IMR-90 (cell line): ENCODE data around the gene FKBP6. TPM values are rescaled to one million over a fixed set of nuclear protein-coding genes. Genes with fewer than 3 reads are reported as not detected.

Experiments
- ATAC-seq: fragments of 200-7000 bp; cut with Tn5 transposase; 2 replicates; pipeline ENCODE4 v1.9.1; 2020; ENCODE audit warnings: low read depth, mild to moderate bottlenecking, moderate library complexity
- BruUV-seq: library from RNA; stranded (reverse); fragments of 400-500 nt; replicated peaks from 2 replicates; lab custom pipeline; 2021; lab: Mats Ljungman, UMichigan
- CTCF ChIA-PET: fragments of 300-600 bp; formaldehyde crosslinking; extraction: SDS; loops from one replicate; lab custom pipeline; 2021; ENCODE audit warnings: antibody characterized with exemption; lab: Yijun Ruan, JAX
- POLR2A ChIA-PET: fragments of 300-600 bp; sonication (Branson Sonifier 250); formaldehyde crosslinking; loops from one replicate; lab custom pipeline; 2022; ENCODE audit warnings: antibody characterized with exemption; ENCODE audit not compliant: unreplicated experiment; lab: Charles Lee
- DNase-seq: peaks from one replicate; pipeline ENCODE4 v3.0.0; 2013
- H2AFZ ChIP-seq: replicated peaks from 2 replicates; pipeline ENCODE3; 2013; ENCODE audit warnings: low read length, mild to moderate bottlenecking; ENCODE audit not compliant: poor library complexity
- H2AK5ac ChIP-seq: 2 replicates; pipeline ENCODE4 v1.6.1; 2013; ENCODE audit warnings: low read depth, low read length, inconsistent platforms
- H2AK9ac ChIP-seq: replicated peaks from 2 replicates; pipeline ENCODE3; 2013; ENCODE audit warnings: mild to moderate bottlenecking, low read depth, low read length, moderate library complexity; ENCODE audit not compliant: poor library complexity
- H2BK120ac ChIP-seq: 2 replicates; pipeline ENCODE4 v1.6.1; 2013; ENCODE audit warnings: low read depth, low read length, inconsistent platforms
- H2BK15ac ChIP-seq: 3 replicates; pipeline ENCODE4 v1.6.1; 2013; ENCODE audit warnings: low read depth, low read length, inconsistent platforms
- H2BK20ac ChIP-seq: 2 replicates; pipeline ENCODE4 v1.6.1; 2013; ENCODE audit warnings: low read depth, mild to moderate bottlenecking, inconsistent platforms, low read length, moderate library complexity
- H2BK5ac ChIP-seq: 2 replicates; pipeline ENCODE4 v1.6.1; 2013; ENCODE audit warnings: mild to moderate bottlenecking, low read depth, low read length, inconsistent platforms; ENCODE audit not compliant: poor library complexity, severe bottlenecking
- H3K14ac ChIP-seq: replicated peaks from 2 replicates; pipeline ENCODE4 v1.6.1; 2013; ENCODE audit warnings: low read depth, low read length, inconsistent platforms
- H3K18ac ChIP-seq: 2 replicates; pipeline ENCODE4 v1.6.1; 2013; ENCODE audit warnings: low read depth, low read length, control low read depth
- H3K23ac ChIP-seq: 2 replicates; pipeline ENCODE4 v1.6.1; 2013; ENCODE audit warnings: low read depth, low read length, inconsistent platforms
- H3K27ac ChIP-seq: 2 replicates; pipeline ENCODE4 v1.5.1; 2013; ENCODE audit warnings: mild to moderate bottlenecking, control low read depth, low read length; ENCODE audit not compliant: insufficient read depth
- H3K27me3 ChIP-seq: 2 replicates; pipeline ENCODE4 v1.6.1; 2013; ENCODE audit warnings: low read length; ENCODE audit not compliant: control insufficient read depth, insufficient read depth
- H3K36me3 ChIP-seq: 2 replicates; pipeline ENCODE4 v1.6.1; 2013; ENCODE audit warnings: low read length, mixed read lengths; ENCODE audit not compliant: control insufficient read depth, insufficient read depth
- H3K4ac ChIP-seq: 2 replicates; pipeline ENCODE4 v1.6.1; 2013; ENCODE audit warnings: low read depth, low read length, inconsistent platforms
- H3K4me1 ChIP-seq: 2 replicates; pipeline ENCODE4 v1.6.1; 2013; ENCODE audit warnings: low read length, mixed read lengths; ENCODE audit not compliant: control insufficient read depth, insufficient read depth
- H3K4me2 ChIP-seq: 2 replicates; pipeline ENCODE4 v1.6.1; 2013; ENCODE audit warnings: low read depth, mild to moderate bottlenecking, control low read depth, low read length, moderate library complexity
- H3K4me3 ChIP-seq: 2 replicates; pipeline ENCODE4 v1.5.1; 2013; ENCODE audit warnings: low read depth, mild to moderate bottlenecking, control low read depth, low read length, moderate library complexity; ENCODE audit not compliant: insufficient read depth
- H3K56ac ChIP-seq: 2 replicates; pipeline ENCODE4 v1.6.1; 2013; ENCODE audit warnings: low read length, inconsistent platforms; ENCODE audit not compliant: insufficient read depth; ENCODE audit errors: extremely low read depth
- H3K79me1 ChIP-seq, 2 experiments: 2 replicates each; pipeline ENCODE4 v1.6.1; 2013; ENCODE audit warnings: low read length in 2 of 2, inconsistent platforms in 1 of 2, low read depth in 1 of 2
- H3K9ac ChIP-seq: 2 replicates; pipeline ENCODE4 v1.6.1; 2013; ENCODE audit warnings: low read depth, low read length, control low read depth
- H3K9me1 ChIP-seq: 2 replicates; pipeline ENCODE4 v1.6.1; 2013; ENCODE audit warnings: low read length, inconsistent platforms; ENCODE audit not compliant: insufficient read depth
- H3K9me3 ChIP-seq: 2 replicates; pipeline ENCODE4 v1.6.1; 2013; ENCODE audit warnings: low read length; ENCODE audit not compliant: control insufficient read depth, insufficient read depth
- H4K20me1 ChIP-seq: 2 replicates; pipeline ENCODE4 v1.6.1; 2013; ENCODE audit warnings: low read length, inconsistent platforms; ENCODE audit not compliant: insufficient read depth
- H4K5ac ChIP-seq: 2 replicates; pipeline ENCODE4 v1.6.1; 2013; ENCODE audit warnings: mild to moderate bottlenecking, low read depth, low read length, control low read depth
- H4K8ac ChIP-seq, 2 experiments: 2 replicates each; pipeline ENCODE4 v1.6.1; 2013; ENCODE audit warnings: low read depth in 2 of 2, low read length in 2 of 2, control low read depth in 1 of 2, inconsistent platforms in 1 of 2
- H4K91ac ChIP-seq: 2 replicates; pipeline ENCODE4 v1.6.1; 2013; ENCODE audit warnings: low read depth, low read length, inconsistent platforms; ENCODE audit not compliant: insufficient read depth
- CEBPB ChIP-seq: IDR thresholded peaks from 2 replicates; pipeline ENCODE4 v1.6.1; 2012; ENCODE audit warnings: low read depth, low read length, improper control_type of control experiment
- MAZ ChIP-seq: IDR thresholded peaks from 2 replicates; pipeline ENCODE4 v1.6.1; 2012; ENCODE audit warnings: low read depth, mild to moderate bottlenecking, low read length, improper control_type of control experiment, moderate library complexity, borderline replicate concordance
- NFE2L2 ChIP-seq: fragments of 150-350 bp; IDR thresholded peaks from 2 replicates; pipeline ENCODE4 v1.6.1; 2016; ENCODE audit warnings: low read depth, mild to moderate bottlenecking, low read length
- POLR2A ChIP-seq: IDR thresholded peaks from 2 replicates; pipeline ENCODE4 v1.6.1; 2012; ENCODE audit warnings: mild to moderate bottlenecking, low read depth, low read length
- RCOR1 ChIP-seq: IDR thresholded peaks from 2 replicates; pipeline ENCODE4 v1.6.1; 2012; ENCODE audit warnings: mild to moderate bottlenecking, low read length, improper control_type of control experiment; ENCODE audit not compliant: insufficient replicate concordance
- WGBS, 2 experiments: methylation state at CpG; one replicate each; pipeline versions ENCODE4 v1.1.5 to v1.1.7; 2013; ENCODE audit warnings: missing lambda C conversion rate in 2 of 2; ENCODE audit not compliant: insufficient read length in 1 of 2; ENCODE audit errors: extremely low coverage in 2 of 2; 5-methylcytosine and 5-hydroxymethylcytosine counted together
- dilution Hi-C: fragments of 300-500 bp; cut with HindIII; formaldehyde crosslinking; loops from one replicate; pipeline ENCODE4 v1.14.3; 2018; ENCODE audit warnings: low sequenced_read_pairs; ENCODE audit not compliant: unreplicated experiment
- in situ Hi-C: fragments of 300-500 bp; cut with MboI; formaldehyde crosslinking; loops from 3 replicates; pipeline ENCODE4 v1.14.3; 2019; ENCODE audit warnings: low sequenced_read_pairs, inconsistent platforms, mixed read lengths
- intact Hi-C: fragments of 100-400 bp; cut with micrococcal nuclease; formaldehyde crosslinking; loops from 2 replicates; pipeline ENCODE4 v1.10.0; 2022
- polyA plus RNA-seq, 3 experiments: library from polyadenylated mRNA; depleted of rRNA; stranded (reverse); fragments of >200 nt; gene quantifications; 2 replicates each; pipeline ENCODE4 v1.2.3, GENCODE V29; 2012; ENCODE audit warnings: low replicate concordance in 1 of 3
- total RNA-seq: library from RNA; depleted of rRNA; stranded (reverse); fragments of >200 nt; gene quantifications from 2 replicates; pipeline ENCODE4 v1.2.3, GENCODE V29; 2012
- TF ChIP-seq, protein P1 (sequence below): fragments of 150-350 bp; IDR thresholded peaks from 2 replicates; pipeline ENCODE4 v1.6.1; 2016; ENCODE audit warnings: low read depth, mild to moderate bottlenecking, low read length, moderate library complexity, borderline replicate concordance

Gene FKBP6
- total and polyA plus RNA-seq, 2 of the 4 experiments (the other 2 are of a cell fraction): not detected

DNA sequence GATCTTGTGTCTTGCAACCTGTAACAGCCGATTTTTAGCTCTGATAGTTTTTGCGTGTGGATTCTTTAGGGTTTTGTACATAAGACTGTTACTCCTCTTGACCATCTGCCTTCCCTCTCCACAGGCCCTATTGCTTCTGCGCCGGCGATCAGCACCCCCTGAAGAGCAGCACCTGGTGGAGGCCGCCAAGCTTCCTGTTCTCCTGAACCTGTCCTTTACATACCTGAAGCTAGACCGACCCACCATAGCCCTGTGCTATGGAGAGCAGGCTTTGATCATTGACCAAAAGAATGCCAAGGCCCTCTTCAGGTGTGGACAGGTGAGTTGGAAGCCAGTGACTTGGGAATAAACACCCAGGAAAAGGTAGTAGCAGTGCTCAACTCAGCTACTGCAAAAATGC, 12.6 kb downstream of the FKBP6 start:
- BruUV-seq: no TSS peak
- ChIA-PET CTCF (interaction anchor here (0.6 to 3.0 kb wide), 2 partner anchors 16 to 49 kb away, joined by 3 to 11 read pairs; no protein-coding TSS in a partner anchor), POLR2A (no interaction called here)
- Histone ChIP-seq H3K4me1 (peaks cover 6% of the 10 kb centered on the region), H3K27ac (no peak overlapping the region), H2AFZ (no peak overlapping the region), H2BK120ac (no peak overlapping the region), H4K8ac (no peak overlapping the region), H3K9me1 (0 out of 2 replicates have a peak, but pooled peaks cover 3% of the 10 kb centered on the region), H3K56ac (no peak overlapping the region), H3K27me3 (peaks cover 3% of the 10 kb centered on the region), H3K14ac (no peak overlapping the region), H3K4me2 (no peak overlapping the region), H2BK15ac (no peak overlapping the region), H4K5ac (no peak overlapping the region), H3K79me1 (no peaks in the 10 kb centered on the region), H2AK5ac (no peak overlapping the region), H3K36me3 (no peaks in the 10 kb centered on the region), H2BK20ac (no peak overlapping the region), H3K9ac (no peak overlapping the region), H3K4ac (no peak overlapping the region), H4K91ac (no peak overlapping the region), H3K18ac (no peak overlapping the region), H3K9me3 (no peaks in the 10 kb centered on the region), H2BK5ac (no peak overlapping the region), H3K23ac (no peak overlapping the region), H4K20me1 (no peaks in the 10 kb centered on the region), H2AK9ac (no peak overlapping the region), H3K4me3 (no peak overlapping the region)
- intact Hi-C loops (no loop called here), in situ Hi-C loops (loop anchor here (5.0 kb wide), 1 partner anchor 97 kb away; no protein-coding TSS in a partner anchor), dilution Hi-C loops (no loop called here)
- DNase-seq (no peak), ATAC-seq (no peak)
- WGBS, 2 experiments: no CpG with 5 or more reads among the region's 7 CpGs
- no peak for TF ChIP-seq RCOR1
- no peak for TF ChIP-seq CEBPB
- TF ChIP-seq MAZ: no peak
- no peak for TF ChIP-seq NFE2L2
- TF ChIP-seq, protein P1, sequence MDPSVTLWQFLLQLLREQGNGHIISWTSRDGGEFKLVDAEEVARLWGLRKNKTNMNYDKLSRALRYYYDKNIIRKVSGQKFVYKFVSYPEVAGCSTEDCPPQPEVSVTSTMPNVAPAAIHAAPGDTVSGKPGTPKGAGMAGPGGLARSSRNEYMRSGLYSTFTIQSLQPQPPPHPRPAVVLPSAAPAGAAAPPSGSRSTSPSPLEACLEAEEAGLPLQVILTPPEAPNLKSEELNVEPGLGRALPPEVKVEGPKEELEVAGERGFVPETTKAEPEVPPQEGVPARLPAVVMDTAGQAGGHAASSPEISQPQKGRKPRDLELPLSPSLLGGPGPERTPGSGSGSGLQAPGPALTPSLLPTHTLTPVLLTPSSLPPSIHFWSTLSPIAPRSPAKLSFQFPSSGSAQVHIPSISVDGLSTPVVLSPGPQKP: no peak
- TF ChIP-seq POLR2A: no peak
